K562 (cell line): ENCODE results near the gene INCENP. TPM values are rescaled to one million over a fixed set of nuclear protein-coding genes. Genes with fewer than 3 reads are reported as not detected.

Experiments used
- BRD4 ChIP-seq: fragments of 200-600 bp; sonication (generic); IDR thresholded peaks from 2 replicates; pipeline ENCODE4 v1.6.1; 2017; ENCODE audit warnings: inconsistent platforms
- CBFB ChIP-seq: sonication (generic); formaldehyde crosslinking; IDR thresholded peaks from 2 replicates; pipeline ENCODE4 v1.4.0; 2020; ENCODE audit warnings: mild to moderate bottlenecking, missing genetic modification reagents
- CHD1 ChIP-seq: fragments of 200-600 bp; sonication (generic); IDR thresholded peaks from one replicate; pipeline ENCODE4 v1.6.1; 2012; ENCODE audit warnings: mild to moderate bottlenecking, moderate library complexity, low read length, inconsistent platforms
- CREB1 ChIP-seq, 2 experiments: sonication (generic) in 1 of 2; formaldehyde crosslinking in 1 of 2; IDR thresholded peaks; 2 replicates each; pipeline versions ENCODE4 v1.6.1 to v1.8.0; 2012 to 2022; ENCODE audit warnings: inconsistent platforms in 1 of 2, mild to moderate bottlenecking in 1 of 2, missing genetic modification reagents in 1 of 2, moderate library complexity in 1 of 2
- HINFP ChIP-seq: fragments of 450-650 bp; conservative IDR thresholded peaks from 2 replicates; pipeline ENCODE4 v1.6.1; 2016; ENCODE audit warnings: missing genetic modification characterization, low read depth, mild to moderate bottlenecking, control low read depth, missing compliant biosample characterization
- MITF ChIP-seq: IDR thresholded peaks from 2 replicates; pipeline ENCODE4 v1.6.1; 2014; ENCODE audit warnings: antibody characterized with exemption
- RAD21 ChIP-seq, 2 experiments: fragments of 250-450 bp in 1 of 2; fragments of 450-650 bp in 1 of 2; sonication (Bioruptor Pico) in 1 of 2; formaldehyde crosslinking in 1 of 2; IDR thresholded peaks in 1 of 2; conservative IDR thresholded peaks in 1 of 2; 2 replicates each; pipeline versions ENCODE4 v1.4.0 to v1.8.0; 2020 to 2022; ENCODE audit warnings: mild to moderate bottlenecking in 2 of 2, moderate library complexity in 1 of 2
- SMC3 ChIP-seq: conservative IDR thresholded peaks from 2 replicates; pipeline ENCODE4 v1.6.1; 2011; ENCODE audit warnings: low read depth, low read length, improper control_type of control experiment; ENCODE audit not compliant: insufficient read depth
- ZFP91 ChIP-seq: sonication (generic); formaldehyde crosslinking; IDR thresholded peaks from 2 replicates; pipeline ENCODE4 v1.8.0; 2022; ENCODE audit warnings: mild to moderate bottlenecking, missing genetic modification reagents
- ZNF695 ChIP-seq: fragments of 450-650 bp; formaldehyde crosslinking; IDR thresholded peaks from 2 replicates; pipeline ENCODE4 v1.4.0; 2020; ENCODE audit warnings: mild to moderate bottlenecking, moderate library complexity
- polyA plus RNA-seq, 8 experiments: library from polyadenylated mRNA; depleted of rRNA in 4 of 8; stranded (reverse) in 5 of 8; unstranded in 3 of 8; fragments of >200 nt; fragmentation: Nextera tagmentation in 2 of 8; fragmentation: Illumina TruSeq in 1 of 8; extraction: Ambion mirVana in 2 of 8; extraction: Trizol in 1 of 8; gene quantifications; 2 replicates each; pipeline versions ENCODE4 v1.2.1 to v1.2.3, GENCODE V29; 2011 to 2014; ENCODE audit warnings: inconsistent platforms in 1 of 8, missing spikeins in 1 of 8
- total RNA-seq, 7 experiments: library from RNA; depleted of rRNA in 6 of 7; stranded (reverse); fragments of >200 nt in 6 of 7; fragmentation: Illumina TruSeq in 2 of 7; extraction: Trizol in 2 of 7; gene quantifications; 2 replicates each; pipeline versions ENCODE4 v1.2.1 to v1.2.3, GENCODE V29; 2011 to 2021; ENCODE audit warnings: low replicate concordance in 1 of 7
- TF ChIP-seq, protein P1 (sequence below), 2 experiments: fragments of 450-650 bp; formaldehyde crosslinking in 1 of 2; IDR thresholded peaks; 2 replicates each; pipeline versions ENCODE4 v1.4.0 to v1.6.1; 2014 to 2020; ENCODE audit warnings: mild to moderate bottlenecking in 2 of 2, borderline replicate concordance in 1 of 2, low read depth in 1 of 2

Gene INCENP
- total and polyA plus RNA-seq, 9 of the 15 experiments (the other 6 are each of a cell fraction or from before 2014, with no cell fraction given): 1.1 to 97.9 (median 28.2) TPM

DNA sequence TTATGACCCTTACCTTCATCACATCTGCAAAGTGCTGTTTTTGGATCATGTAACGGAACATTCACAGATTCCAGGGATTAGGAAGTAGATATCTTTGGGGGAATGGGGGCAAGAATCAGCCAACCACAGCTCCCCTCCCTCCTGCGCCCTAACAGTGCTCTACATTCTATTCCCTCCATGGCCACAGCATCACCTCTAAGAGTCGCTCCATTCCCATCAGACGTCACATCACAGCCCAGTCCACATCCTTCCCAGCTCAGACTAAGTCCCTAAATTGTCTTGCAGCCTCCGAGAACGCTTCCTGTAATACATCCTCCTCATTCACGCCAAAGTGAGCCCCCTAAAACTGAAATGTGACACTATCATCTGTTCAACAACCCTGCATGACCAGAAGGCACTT lies 72.1 kb downstream of the INCENP start (continued):
- TF ChIP-seq CBFB (CRISPR knock-in tag) (no peak), RAD21 (CRISPR knock-in tag; conservative IDR thresholded peaks at IDR 0.05 in 1 of 2, IDR thresholded peaks at IDR 0.05 in 1 of 2) (peak in 1 of 2 experiments; percentile 56; a peak in 3 of 4 replicates), ZNF695 (CRISPR knock-in tag) (no peak), CHD1 (no peak), ZFP91 (CRISPR knock-in tag) (no peak), HINFP (no peak), SMC3 (0 out of 2 replicates have a peak, but pooled peaks have one; percentile 22), CREB1 (IDR thresholded peaks at IDR 0.05) (peak; percentile 44), CREB1 (CRISPR knock-in tag; IDR thresholded peaks at IDR 0.05) (peak; percentile 67; the same call in 1 of the 2 replicates), MITF (no peak), BRD4 (no peak)
- TF ChIP-seq, protein P1, sequence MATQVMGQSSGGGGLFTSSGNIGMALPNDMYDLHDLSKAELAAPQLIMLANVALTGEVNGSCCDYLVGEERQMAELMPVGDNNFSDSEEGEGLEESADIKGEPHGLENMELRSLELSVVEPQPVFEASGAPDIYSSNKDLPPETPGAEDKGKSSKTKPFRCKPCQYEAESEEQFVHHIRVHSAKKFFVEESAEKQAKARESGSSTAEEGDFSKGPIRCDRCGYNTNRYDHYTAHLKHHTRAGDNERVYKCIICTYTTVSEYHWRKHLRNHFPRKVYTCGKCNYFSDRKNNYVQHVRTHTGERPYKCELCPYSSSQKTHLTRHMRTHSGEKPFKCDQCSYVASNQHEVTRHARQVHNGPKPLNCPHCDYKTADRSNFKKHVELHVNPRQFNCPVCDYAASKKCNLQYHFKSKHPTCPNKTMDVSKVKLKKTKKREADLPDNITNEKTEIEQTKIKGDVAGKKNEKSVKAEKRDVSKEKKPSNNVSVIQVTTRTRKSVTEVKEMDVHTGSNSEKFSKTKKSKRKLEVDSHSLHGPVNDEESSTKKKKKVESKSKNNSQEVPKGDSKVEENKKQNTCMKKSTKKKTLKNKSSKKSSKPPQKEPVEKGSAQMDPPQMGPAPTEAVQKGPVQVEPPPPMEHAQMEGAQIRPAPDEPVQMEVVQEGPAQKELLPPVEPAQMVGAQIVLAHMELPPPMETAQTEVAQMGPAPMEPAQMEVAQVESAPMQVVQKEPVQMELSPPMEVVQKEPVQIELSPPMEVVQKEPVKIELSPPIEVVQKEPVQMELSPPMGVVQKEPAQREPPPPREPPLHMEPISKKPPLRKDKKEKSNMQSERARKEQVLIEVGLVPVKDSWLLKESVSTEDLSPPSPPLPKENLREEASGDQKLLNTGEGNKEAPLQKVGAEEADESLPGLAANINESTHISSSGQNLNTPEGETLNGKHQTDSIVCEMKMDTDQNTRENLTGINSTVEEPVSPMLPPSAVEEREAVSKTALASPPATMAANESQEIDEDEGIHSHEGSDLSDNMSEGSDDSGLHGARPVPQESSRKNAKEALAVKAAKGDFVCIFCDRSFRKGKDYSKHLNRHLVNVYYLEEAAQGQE (IDR thresholded peaks at IDR 0.05; ENCODE audit: borderline replicate concordance): peak; percentile 37; the same call in 1 of the 2 replicates
- TF ChIP-seq, protein P1 (CRISPR knock-in tag; IDR thresholded peaks at IDR 0.05; ENCODE audit: low read depth): no peak
